ENCODE data around the gene NMD3. TPM values are rescaled to one million over a fixed set of nuclear protein-coding genes. Genes with fewer than 3 reads are reported as not detected.

NMD3 gene
- total RNA-seq, 6 donors from 2014 or later = 16.2 to 46.1 (median 39.6) TPM

- Histone ChIP-seq H3K27me3 (no peaks in the 10 kb centered on the region), H3K4me1 (no peaks in the 10 kb centered on the region), H3K36me3 (peaks cover 39 to 89% (median 46%) of the 10 kb centered on the region in 4 donors), H3K9me3 (no peaks in the 10 kb centered on the region), H3K27ac (no peak overlapping the region), H3K4me3 (no peak overlapping the region)
- ATAC-seq (ENCODE audit: low FRiP score in 2 of 2) = no peak
- DNase-seq = no peak
- 87 to 90% methylated on average over 2 of the region's 2 CpGs for WGBS, 2 donors
- no peak for TF ChIP-seq POLR2AphosphoS5 (IDR thresholded peaks at IDR 0.05)
- no peak for TF ChIP-seq EP300 (IDR thresholded peaks at IDR 0.05)
- TF ChIP-seq CTCF (IDR thresholded peaks at IDR 0.05) = no peak
- no peak for TF ChIP-seq POLR2A (IDR thresholded peaks at IDR 0.05)
Measured at GRCh38 chr3:161251716-161252115, 30.6 kb downstream of the NMD3 start.

GRCh38 chr3:161252143-161252542, 31.0 kb downstream of the NMD3 start:
- ATAC-seq (ENCODE audit: low FRiP score in 2 of 2) = no peak

DNA sequence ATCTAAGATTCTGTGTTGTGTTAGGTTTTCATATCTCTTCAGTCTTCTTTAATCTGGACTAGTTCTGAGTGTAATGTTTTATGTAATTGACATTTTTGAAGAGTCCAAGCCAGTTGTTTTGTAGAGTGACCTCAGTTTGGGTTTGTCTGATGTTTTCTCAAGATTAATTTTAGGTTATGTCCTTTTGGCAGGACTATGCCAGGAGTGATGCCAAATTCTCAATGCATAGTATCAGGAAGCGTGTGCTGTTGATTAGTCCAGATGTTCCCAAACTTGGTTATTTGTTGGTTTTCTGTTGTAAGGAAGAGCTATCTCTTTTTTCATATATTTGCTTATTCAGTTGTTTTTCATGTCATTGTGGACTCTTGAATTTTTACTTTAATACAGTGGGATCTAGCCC, 32.6 kb downstream of the NMD3 start:
- 88 to 92% methylated on average over 1 of the region's 1 CpG for WGBS, 2 donors
- no peak overlapping the region for H3K4me3 ChIP-seq
- no peak overlapping the region for H3K27ac ChIP-seq
- TF ChIP-seq POLR2A (IDR thresholded peaks at IDR 0.05) (no peak), POLR2AphosphoS5 (IDR thresholded peaks at IDR 0.05) (no peak), CTCF (IDR thresholded peaks at IDR 0.05) (no peak), EP300 (IDR thresholded peaks at IDR 0.05) (no peak)
- no peaks in the 10 kb centered on the region for H3K4me1 ChIP-seq
- peaks cover 28 to 89% (median 31%) of the 10 kb centered on the region in 4 donors for H3K36me3 ChIP-seq
- ATAC-seq (ENCODE audit: low FRiP score in 2 of 2) = no peak
- no peaks in the 10 kb centered on the region for H3K9me3 ChIP-seq
- no peak for DNase-seq
- H3K27me3 ChIP-seq = no peaks in the 10 kb centered on the region

More at GRCh38 chr3:161252143-161252542, 31.0 kb downstream of the NMD3 start:
- no peak overlapping the region for H3K27ac ChIP-seq
- H3K36me3 ChIP-seq = peaks cover 38 to 90% (median 45%) of the 10 kb centered on the region in 4 donors
- no peaks in the 10 kb centered on the region for H3K27me3 ChIP-seq
- H3K4me1 ChIP-seq = no peaks in the 10 kb centered on the region
- no peak for TF ChIP-seq EP300 (IDR thresholded peaks at IDR 0.05)
- no peak for TF ChIP-seq CTCF (IDR thresholded peaks at IDR 0.05)
- TF ChIP-seq POLR2A (IDR thresholded peaks at IDR 0.05) = no peak
- no peak for TF ChIP-seq POLR2AphosphoS5 (IDR thresholded peaks at IDR 0.05)
- H3K9me3 ChIP-seq = no peaks in the 10 kb centered on the region
- H3K4me3 ChIP-seq = no peak overlapping the region
- 95 to 96% methylated on average over 5 of the region's 5 CpGs for WGBS, 2 donors
- DNase-seq = no peak

DNA sequence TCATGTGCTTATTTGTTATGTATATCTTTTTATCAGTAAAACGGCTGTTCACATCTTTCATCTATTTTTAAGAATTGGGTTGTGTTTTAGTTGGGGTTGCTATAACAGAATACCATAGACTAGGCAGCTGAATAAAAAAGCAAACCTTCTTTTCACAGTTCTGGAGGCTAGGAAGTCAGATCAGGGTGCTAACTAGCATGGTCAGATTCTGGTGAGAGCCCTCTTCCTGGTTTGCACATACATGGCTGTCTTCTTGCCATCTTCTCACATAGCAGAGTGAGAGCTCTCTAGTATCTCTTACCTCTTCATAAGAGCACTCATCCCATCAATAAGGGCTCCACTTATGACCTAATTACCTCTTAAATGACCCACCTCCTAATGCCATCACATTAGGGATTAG, 33.8 kb downstream of the NMD3 start:
- no peak for ATAC-seq (ENCODE audit: low FRiP score in 2 of 2)
- peaks cover 18 to 78% (median 28%) of the 10 kb centered on the region in 4 donors for H3K36me3 ChIP-seq

More for the DNA sequence above, 33.8 kb downstream of the NMD3 start:
- H3K4me1 ChIP-seq = no peaks in the 10 kb centered on the region
- no peaks in the 10 kb centered on the region for H3K9me3 ChIP-seq
- no peak for DNase-seq
- no peak overlapping the region for H3K27ac ChIP-seq
- no peaks in the 10 kb centered on the region for H3K27me3 ChIP-seq
- whole genome bisulfite sequencing, 2 donors = 51% methylated on average over 1 of the region's 1 CpG
- TF ChIP-seq POLR2AphosphoS5 (IDR thresholded peaks at IDR 0.05) = no peak
- no peak for TF ChIP-seq EP300 (IDR thresholded peaks at IDR 0.05)
- no peak for TF ChIP-seq POLR2A (IDR thresholded peaks at IDR 0.05)
- no peak for TF ChIP-seq CTCF (IDR thresholded peaks at IDR 0.05)
- no peak overlapping the region for H3K4me3 ChIP-seq

Measured in upper lobe of left lung (tissue), 6 donors.